T-helper 1 cell treated with Interleukin-12 subunit alpha and Interleukin-12 subunit beta and Interleukin-4 antibody, amounts not matched to agents 30 ng/mL and 1 ng/mL, for 36 hours (primary cell): ENCODE measurements around the gene PGAM1. TPM values are rescaled to one million over a fixed set of nuclear protein-coding genes. Genes with fewer than 3 reads are reported as not detected.
"Not testable (repeated sequence)": the region's sequence is repeated elsewhere in the genome, so short reads cannot be mapped to it uniquely, and the experiment has no call there.

ENCODE experiments used
- intact Hi-C: fragments of 100-400 bp; cut with micrococcal nuclease; formaldehyde crosslinking; loops from one replicate; pipeline ENCODE4 v1.15.1; 2024
- total RNA-seq: library from RNA; stranded (reverse); gene quantifications from 2 replicates; pipeline ENCODE4 v1.2.3, GENCODE V29; 2022

The PGAM1 gene
- total RNA-seq, 1 donor from 2014 or later = 446 TPM

DNA sequence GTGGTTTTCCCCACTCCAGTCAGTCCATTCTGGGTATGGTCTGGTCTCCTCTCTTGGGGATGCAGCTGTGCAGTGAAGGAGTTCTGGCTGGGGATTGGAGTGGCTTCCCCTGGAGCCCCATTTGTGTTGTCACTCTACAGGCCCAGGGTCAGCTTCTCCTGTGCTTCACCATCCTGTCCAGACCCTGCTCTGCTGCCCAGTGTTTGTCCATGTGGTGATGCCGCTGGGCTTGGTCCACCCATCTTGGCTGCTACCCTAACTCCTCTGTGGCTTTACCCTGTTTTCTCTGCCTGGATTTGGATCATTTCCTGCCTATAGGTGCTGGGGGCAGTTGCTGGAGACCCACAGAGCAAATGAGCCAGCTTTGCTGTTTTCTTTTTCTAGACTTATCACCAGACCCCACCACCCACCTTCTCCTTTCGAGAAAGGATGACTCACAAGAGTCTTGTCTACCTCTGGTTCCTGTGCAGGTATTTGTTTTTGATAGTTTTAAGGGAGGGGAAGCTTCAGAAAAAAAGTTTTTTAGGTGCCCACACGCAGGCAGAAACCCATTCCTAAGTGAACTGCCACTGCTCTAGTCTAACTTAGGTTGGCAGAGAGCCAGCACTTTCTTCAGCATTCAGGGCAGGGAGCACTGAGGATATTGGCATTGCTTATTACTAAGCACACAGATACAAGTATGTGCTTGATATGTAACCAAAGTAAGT, 28.5 kb downstream of the PGAM1 start:
- intact Hi-C loops = no loop called here

- intact Hi-C loops = no loop called here
Measured at GRCh38 chr10:97456034-97456685, 30.2 kb downstream of the PGAM1 start.

DNA sequence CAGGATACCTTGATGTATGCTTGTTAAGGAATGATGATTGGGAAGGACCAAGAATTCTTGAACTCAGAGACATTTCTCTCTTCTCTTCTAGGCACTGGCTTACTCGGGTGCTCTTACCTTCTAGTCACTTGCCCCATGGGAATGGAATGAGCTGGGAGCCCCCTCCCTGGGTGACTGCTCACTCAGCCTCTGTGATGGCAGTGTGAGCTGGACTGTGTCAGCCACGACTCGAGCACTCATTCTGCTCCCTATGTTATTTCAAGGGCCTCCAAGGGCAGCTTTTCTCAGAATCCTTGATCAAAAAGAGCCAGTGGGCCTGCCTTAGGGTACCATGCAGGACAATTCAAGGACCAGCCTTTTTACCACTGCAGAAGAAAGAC, 30.7 kb downstream of the PGAM1 start:
- intact Hi-C loops = no loop called here

- intact Hi-C loops = no loop called here
Measured at GRCh38 chr10:97459111-97459510, 33.1 kb downstream of the PGAM1 start.

DNA sequence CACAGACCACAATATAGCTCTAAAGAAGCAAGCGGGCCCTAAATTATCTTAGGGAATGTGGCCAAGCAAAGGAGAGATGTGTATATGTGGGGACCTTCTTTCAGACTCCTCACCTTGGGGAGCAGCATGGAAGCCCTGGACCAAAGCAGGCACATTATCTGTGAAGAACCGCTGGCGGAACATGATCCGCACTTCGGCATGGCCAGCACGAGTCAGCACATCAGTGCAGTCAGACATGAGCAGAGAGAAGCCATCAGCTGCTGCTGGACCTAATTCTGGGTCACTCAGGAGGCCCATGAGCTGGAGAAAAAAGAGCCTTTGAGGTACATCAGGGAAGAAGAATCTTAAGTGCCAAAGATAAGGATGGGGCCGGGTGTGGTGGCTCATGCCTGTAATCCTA, 33.9 kb downstream of the PGAM1 start:
- intact Hi-C loops = no loop called here

GRCh38 chr10:97462309-97462708, 36.3 kb downstream of the PGAM1 start:
- intact Hi-C loops = loop anchor here (2.0 kb wide), 1 partner anchor 16 kb away; the partner anchor contains the start of genes EXOSC1 and ZDHHC16

DNA sequence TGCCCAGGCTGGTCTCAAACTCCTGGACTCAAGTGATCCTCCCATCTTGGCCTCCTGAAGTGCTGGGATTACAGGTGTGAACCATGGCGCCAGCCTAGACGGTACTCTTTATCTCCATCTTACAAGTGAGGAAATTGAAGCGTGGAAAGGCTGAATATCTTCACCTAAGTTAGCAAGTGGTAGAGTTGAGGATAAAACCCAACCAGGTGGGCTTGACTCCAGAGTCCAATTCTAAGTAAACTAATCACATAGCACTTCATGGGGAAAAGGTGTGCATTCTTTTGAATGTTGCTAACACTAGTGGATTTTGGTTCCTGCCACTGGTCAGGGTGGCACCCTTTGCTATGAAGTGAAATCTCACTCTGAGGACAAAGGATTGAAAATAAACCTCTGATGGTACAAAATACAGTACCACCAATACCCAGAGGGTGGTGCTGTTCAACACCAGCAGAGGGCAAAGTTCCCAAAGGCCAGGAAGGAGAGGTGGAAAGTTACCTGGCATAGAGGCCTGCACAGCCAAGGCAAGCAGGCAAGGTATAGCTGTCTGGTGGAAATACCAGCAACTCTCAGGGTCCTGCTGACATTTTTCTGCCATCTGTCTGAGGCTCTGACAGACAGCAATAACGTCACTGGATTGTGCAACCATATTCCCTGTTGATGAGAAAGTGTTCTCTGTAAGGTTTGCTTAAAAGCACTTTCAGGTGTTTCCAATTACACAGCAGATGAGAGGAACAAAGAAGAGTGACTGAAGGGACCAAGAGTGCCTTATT, 37.6 kb downstream of the PGAM1 start:
- intact Hi-C loops = loop anchor here (1.0 to 2.0 kb wide), 4 partner anchors 17 to 90 kb away; partner anchors contain the start of genes EXOSC1, MMS19, UBTD1 and ZDHHC16

DNA sequence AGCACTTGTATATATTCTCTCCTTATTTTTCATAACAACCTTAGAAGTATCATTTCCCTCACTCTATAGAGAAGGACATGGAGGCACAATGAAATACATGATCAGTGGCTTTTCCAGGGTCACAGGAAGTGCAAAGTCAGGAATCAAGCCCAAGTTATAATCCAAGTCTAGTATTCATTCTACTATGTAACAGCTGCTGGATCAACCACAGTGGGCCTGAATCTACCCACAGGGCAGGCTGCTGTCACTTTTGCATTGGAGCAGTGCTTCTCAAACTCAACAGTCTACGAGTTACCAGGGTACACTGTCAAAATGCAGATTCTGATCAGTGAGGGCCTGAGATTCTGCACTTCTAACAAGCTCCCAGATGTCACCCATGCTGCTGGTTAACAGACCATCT, 38.2 kb downstream of the PGAM1 start:
- intact Hi-C loops = no loop called here

DNA sequence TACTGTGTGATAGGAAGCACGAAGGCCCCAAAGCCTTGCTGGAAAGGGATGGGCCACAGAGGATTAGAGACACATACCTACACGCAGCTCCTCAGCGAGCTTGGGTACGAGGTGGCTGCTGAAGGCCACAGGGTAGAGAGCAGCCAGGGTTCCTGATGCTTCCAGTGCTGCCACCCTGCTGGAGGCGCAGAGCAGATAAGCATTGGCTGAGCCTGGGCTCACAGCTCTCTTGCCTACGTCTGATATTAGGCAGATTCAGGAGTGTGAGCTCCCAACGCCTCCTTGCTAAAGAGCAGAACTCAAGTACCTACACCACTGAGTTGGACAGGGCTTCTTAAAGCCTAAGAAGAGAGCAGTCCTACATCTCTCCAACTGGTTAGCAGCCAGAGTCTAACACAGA, 40.0 kb downstream of the PGAM1 start:
- intact Hi-C loops = no loop called here

DNA sequence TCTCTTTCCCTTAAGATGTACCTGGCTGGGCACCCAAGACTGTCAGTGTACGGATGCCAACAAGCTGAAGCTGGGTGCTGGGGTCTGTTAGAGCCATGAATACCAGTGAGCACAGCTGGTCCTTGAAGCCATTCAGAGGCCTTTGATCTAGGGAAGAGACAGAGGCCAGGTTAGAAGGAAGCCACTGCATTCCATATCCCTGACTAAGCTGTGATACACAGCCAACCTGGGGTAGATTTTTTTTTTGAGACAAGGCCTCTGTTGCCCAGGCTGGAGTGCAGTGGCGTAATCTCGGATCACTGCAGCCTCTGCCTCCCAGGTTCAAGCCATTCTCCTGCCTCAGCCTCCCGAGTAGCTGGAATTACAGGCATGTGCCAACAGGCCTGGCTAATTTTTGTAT, 40.8 kb downstream of the PGAM1 start:
- intact Hi-C loops = no loop called here

DNA sequence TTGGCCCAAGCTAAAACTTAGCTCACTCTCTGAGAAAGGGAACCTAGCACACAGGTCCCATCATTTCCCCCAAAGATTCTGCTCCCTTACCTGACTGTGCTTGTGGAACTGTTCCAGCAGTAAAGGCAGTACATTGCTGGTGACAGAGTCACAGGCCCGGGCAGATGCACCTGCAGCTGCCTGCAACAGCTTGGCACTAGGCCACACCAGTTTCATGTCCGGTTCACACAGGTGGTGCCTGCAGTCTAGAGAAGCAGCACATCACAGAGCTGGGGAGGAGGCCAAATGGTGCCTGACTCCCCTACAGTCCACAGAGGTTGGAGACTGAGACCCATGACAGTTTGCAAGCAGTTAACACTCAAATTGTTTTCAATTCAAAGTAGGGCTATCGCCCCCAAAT, 42.2 kb downstream of the PGAM1 start:
- intact Hi-C loops = no loop called here

DNA sequence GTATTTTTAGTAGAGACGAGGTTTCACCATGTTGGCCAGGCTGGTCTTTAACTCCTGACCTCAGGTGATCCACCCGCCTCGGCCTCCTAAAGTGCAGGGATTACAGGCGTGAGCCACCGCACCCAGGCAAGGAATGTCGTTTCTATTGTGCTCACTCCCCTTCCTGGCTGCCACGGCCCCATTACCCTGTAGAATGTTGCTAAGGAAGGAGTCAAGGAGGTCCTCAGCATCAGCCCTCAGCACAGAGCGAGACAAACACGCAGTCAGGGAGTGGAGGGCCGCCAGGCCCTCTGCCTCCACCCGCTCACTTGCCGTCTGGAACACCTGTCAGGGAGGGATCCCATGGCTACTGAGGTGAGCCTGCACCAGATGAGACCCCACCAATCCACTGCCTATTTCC, 42.8 kb downstream of the PGAM1 start:
- intact Hi-C loops = not testable (repeated sequence)

- intact Hi-C loops = no loop called here
Measured at GRCh38 chr10:97474918-97475317, 48.9 kb downstream of the PGAM1 start.

DNA sequence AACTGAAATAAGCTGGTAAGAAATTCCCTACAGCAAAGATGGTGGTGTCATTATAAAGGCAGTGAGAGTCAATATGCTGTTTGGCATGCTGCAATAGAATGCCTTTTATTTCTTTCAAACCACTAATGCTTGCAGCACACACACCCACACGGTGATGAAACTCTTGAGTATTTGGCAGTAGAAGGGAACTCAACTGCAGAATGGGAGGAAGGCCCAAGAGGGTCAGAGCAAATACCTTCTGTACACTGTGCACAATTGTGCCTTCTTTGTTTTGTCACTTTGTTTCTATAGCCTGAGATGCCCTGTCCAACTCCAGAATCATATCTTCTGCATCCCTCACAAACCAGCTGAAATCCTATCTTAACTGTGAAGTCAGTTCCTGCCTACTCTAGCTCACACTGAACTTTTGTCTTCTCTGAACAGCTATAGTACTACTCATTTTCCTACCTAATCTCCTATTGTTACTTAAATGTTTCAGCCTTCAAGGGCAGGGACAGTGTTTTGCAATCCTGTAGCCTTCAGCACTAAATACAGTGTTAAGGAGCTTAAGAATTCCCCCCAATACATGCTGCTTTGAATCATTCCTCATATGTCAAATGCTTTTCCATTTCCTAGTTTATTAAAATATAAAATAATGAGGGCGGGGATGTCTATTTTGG, 50.1 kb downstream of the PGAM1 start:
- intact Hi-C loops = no loop called here

DNA sequence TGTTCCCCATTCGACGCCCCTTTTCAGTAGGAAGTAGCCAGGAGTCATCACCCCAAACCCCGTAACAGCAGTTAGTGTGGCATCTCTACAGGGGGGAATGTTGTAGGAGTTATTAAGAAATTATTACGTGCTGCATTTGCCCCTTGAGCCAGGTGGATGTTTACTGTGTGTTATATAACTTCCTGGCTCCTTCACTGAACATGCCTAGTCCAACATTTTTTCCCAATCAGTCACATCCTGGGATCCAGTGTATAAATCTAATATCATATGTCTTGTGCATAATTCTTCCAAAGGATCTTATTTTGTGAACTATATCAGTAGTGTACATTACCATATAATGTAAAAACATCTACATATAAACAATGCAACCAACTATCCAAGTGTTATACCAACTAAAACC, 53.4 kb downstream of the PGAM1 start:
- intact Hi-C loops = not testable (repeated sequence)

DNA sequence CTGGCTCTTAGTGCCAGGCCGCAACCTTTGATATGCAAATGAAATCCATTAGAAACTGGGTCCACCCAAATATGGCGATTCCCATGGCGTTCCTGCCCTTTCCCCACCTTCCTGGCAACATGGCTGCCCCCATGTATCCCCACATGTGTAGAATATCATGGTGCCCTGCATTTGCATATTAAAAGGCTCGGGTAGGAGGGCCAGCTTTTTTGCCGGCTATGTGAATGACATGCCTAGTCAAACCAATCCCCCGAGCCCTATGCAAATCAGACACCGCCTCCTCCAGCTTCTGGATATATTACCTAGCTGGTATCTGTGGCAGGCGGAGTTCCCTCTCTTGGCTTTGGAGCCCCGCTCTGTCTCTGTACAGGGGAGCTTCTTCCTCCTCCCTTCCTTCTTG, 53.9 kb downstream of the PGAM1 start:
- intact Hi-C loops = no loop called here

DNA sequence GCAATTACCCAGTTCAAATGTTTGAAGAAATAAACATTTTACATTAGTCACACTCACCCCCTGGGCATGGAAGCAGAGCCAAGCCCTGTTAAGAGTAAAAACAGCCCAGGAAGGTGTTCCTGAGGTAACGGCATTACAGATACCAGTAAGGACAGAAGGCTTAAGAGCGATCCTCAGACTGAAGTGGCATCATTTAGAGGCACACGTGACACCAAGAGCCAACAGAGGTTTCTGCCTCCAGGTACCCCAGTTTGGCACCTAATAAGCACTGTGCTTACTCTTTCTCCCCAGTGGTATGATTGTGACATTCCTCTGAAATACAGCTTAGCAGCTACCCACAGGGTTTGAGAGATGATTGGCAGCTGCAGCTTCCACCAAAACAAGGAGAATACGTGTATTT, 55.1 kb downstream of the PGAM1 start:
- intact Hi-C loops = no loop called here

DNA sequence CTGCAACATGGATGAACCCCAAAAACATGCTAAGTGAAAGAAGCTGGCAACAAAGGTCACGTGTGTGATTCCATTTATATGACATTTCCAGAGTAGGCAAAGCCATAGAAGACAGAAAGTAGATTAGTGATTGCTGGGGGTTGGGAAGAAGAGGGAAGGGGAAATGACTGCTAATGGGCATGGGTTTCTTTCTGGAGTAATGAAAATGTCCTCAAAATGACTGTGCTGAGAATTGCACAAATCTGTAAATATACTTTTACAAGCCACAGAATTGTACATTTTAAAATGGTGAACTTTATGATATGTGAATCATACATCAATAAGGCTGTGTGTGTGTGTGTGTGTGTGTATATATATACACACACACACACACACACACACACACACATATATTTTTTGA, 56.4 kb downstream of the PGAM1 start:
- intact Hi-C loops = no loop called here
